Ovary (tissue), 9 donors: ENCODE results near the gene TMEM167A. TPM values are rescaled to one million over a fixed set of nuclear protein-coding genes. Genes with fewer than 3 reads are reported as not detected.
"Not testable (repeated sequence)": the region's sequence is repeated elsewhere in the genome, so short reads cannot be mapped to it uniquely, and the experiment has no call there.

ENCODE experiments used
- DNase-seq, 5 donors: peaks; one replicate each; pipeline ENCODE4 v3.0.0-alpha.2; 2019 to 2020
- H3K27ac ChIP-seq, 2 donors: fragments of 200-600 bp; one replicate each; pipeline versions ENCODE4 v1.5.1 to v1.8.0; 2019 to 2022
- H3K27me3 ChIP-seq: fragments of 200-600 bp; one replicate; pipeline ENCODE4 v1.8.0; 2022
- H3K36me3 ChIP-seq: fragments of 200-600 bp; sonication (generic); one replicate; pipeline ENCODE4 v1.5.1; 2019
- H3K4me1 ChIP-seq: one replicate; pipeline ENCODE4 v1.8.1; 2013; ENCODE audit warnings: mild to moderate bottlenecking, moderate library complexity; ENCODE audit not compliant: insufficient read depth
- H3K4me3 ChIP-seq: fragments of 200-600 bp; sonication (generic); one replicate; pipeline ENCODE4 v1.5.1; 2017
- H3K9me3 ChIP-seq, 2 donors: fragments of 200-600 bp in 1 of 2; sonication (generic) in 1 of 2; one replicate each; pipeline versions ENCODE4 v1.5.1 to v1.8.1; 2013 to 2019; ENCODE audit warnings: mild to moderate bottlenecking in 1 of 2, moderate library complexity in 1 of 2
- EP300 ChIP-seq: sonication (generic); formaldehyde crosslinking; IDR thresholded peaks from one replicate; pipeline ENCODE4 v1.6.1; 2017; ENCODE audit warnings: antibody characterized with exemption
- POLR2A ChIP-seq: fragments of 450-650 bp; IDR thresholded peaks from one replicate; pipeline ENCODE4 v1.6.1; 2017; ENCODE audit warnings: antibody characterized with exemption, mild to moderate bottlenecking, moderate library complexity
- WGBS, 3 donors: extraction: QIAGEN DNeasy Blood & Tissue Kit in 1 of 3; methylation state at CpG; one replicate each; pipeline versions ENCODE4 v1.1.5 to v1.1.7; 2013 to 2017; 5-methylcytosine and 5-hydroxymethylcytosine counted together
- intact Hi-C, 4 donors: fragments of 100-400 bp; cut with DNase I; formaldehyde crosslinking; loops; one replicate each; pipeline versions ENCODE4 v1.11.0 to v1.15.1; 2022 to 2023
- polyA plus RNA-seq, 2 donors: library from polyadenylated mRNA; stranded (reverse); fragments of 200-250 nt in 1 of 2; fragments of 350-450 nt in 1 of 2; fragmentation: Illumina TruSeq in 1 of 2; extraction: RNeasy Lipid Tissue Mini Kit (QIAGEN cat#74804) in 1 of 2; gene quantifications; one replicate each; pipeline ENCODE4 v1.2.3, GENCODE V29; 2013 to 2014
- total RNA-seq, 7 donors: library from RNA; depleted of rRNA in 2 of 7; stranded (reverse); fragments of >200 nt in 2 of 7; fragmentation: NEBNext Ultra II Directional in 3 of 7; extraction: Animal tissue kit (Norgen Biotek cat#: 25700) in 3 of 7; gene quantifications; one replicate each; pipeline versions ENCODE4 v1.1.0 to v1.2.4, GENCODE V29; 2016 to 2023
- TF ChIP-seq, protein P1 (sequence below), 3 donors: fragments of 450-650 bp in 2 of 3; fragments of 200-600 bp in 1 of 3; IDR thresholded peaks; one replicate each; pipeline versions ENCODE4 v1.5.1 to v1.8.0; 2016 to 2022; ENCODE audit warnings: antibody characterized with exemption in 3 of 3, mild to moderate bottlenecking in 1 of 3
- donor health status: DM: no; HTN: no; CAD: no; lungs with moderate emphysema.
- donor health status: DM: no; HTN: no; CAD: no.
- donor health status: Bipolar disorder and iron deficiency.
- donor health status: DM: yes; HTN: yes; CAD: no.
- donor health status: DM: no; HTN: no; CAD: no.
- donor health status: DM: yes; HTN: yes; CAD: no.

Gene TMEM167A
- total and polyA plus RNA-seq, 9 donors, result 17.8 to 49.2 (median 30.5) TPM

DNA sequence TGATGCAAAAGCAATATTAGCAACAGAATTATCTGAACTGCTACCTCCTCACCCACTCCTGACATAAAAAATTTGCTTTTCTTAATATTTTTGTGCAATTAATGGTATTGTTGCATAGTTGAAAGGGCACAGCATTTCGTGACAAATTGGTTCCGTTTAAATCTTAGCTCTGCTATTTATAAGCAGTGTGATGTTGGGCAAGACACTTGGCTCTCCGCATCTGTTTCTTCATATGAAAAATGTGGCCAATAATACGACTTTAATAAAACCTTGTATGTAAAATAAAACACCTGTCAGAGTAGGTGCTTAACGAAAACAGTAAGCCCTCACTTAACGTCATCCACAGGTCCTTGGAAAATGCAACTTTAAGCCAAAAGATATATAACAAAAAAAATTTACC is 4.2 kb downstream of the TMEM167A start:
- 40 to 53% (median 51%) methylated on average over 6 of the region's 6 CpGs for WGBS, 3 donors
- Histone ChIP-seq H3K4me3 (no peak overlapping the region), H3K27me3 (no peaks in the 10 kb centered on the region), H3K27ac (no peak overlapping the region), H3K36me3 (no peaks in the 10 kb centered on the region), H3K4me1 (peaks cover 3% of the 10 kb centered on the region), H3K9me3 (no peaks in the 10 kb centered on the region)
- no peak for DNase-seq
- TF ChIP-seq, protein P1, sequence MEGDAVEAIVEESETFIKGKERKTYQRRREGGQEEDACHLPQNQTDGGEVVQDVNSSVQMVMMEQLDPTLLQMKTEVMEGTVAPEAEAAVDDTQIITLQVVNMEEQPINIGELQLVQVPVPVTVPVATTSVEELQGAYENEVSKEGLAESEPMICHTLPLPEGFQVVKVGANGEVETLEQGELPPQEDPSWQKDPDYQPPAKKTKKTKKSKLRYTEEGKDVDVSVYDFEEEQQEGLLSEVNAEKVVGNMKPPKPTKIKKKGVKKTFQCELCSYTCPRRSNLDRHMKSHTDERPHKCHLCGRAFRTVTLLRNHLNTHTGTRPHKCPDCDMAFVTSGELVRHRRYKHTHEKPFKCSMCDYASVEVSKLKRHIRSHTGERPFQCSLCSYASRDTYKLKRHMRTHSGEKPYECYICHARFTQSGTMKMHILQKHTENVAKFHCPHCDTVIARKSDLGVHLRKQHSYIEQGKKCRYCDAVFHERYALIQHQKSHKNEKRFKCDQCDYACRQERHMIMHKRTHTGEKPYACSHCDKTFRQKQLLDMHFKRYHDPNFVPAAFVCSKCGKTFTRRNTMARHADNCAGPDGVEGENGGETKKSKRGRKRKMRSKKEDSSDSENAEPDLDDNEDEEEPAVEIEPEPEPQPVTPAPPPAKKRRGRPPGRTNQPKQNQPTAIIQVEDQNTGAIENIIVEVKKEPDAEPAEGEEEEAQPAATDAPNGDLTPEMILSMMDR (IDR thresholded peaks at IDR 0.05), result no peak
- TF ChIP-seq POLR2A (no peak), EP300 (no peak)
- intact Hi-C loops, result no loop called here

GRCh38 chr5:83071286-83072051 is 5.7 kb downstream of the TMEM167A start:
- Histone ChIP-seq H3K27ac (no peak overlapping the region), H3K4me1 (peaks cover 2% of the 10 kb centered on the region), H3K27me3 (no peaks in the 10 kb centered on the region), H3K4me3 (no peak overlapping the region), H3K36me3 (no peaks in the 10 kb centered on the region), H3K9me3 (no peaks in the 10 kb centered on the region)
- no peak for DNase-seq
- intact Hi-C loops, result no loop called here
- TF ChIP-seq, protein P1 (IDR thresholded peaks at IDR 0.05), result no peak
- no peak for TF ChIP-seq EP300
- TF ChIP-seq POLR2A, result no peak
- WGBS, 3 donors, result 82 to 88% (median 85%) methylated on average over 2 of the region's 2 CpGs

GRCh38 chr5:83069096-83069799 is 7.9 kb downstream of the TMEM167A start:
- H3K4me1 ChIP-seq, result no peaks in the 10 kb centered on the region
- intact Hi-C loops, result no loop called here
- H3K4me3 ChIP-seq, result no peak overlapping the region
- no peak for DNase-seq
- no peaks in the 10 kb centered on the region for H3K27me3 ChIP-seq
- no peaks in the 10 kb centered on the region for H3K36me3 ChIP-seq
- H3K9me3 ChIP-seq, result no peaks in the 10 kb centered on the region
- TF ChIP-seq, protein P1 (IDR thresholded peaks at IDR 0.05), result no peak
- TF ChIP-seq EP300 (no peak), POLR2A (no peak)
- 79 to 88% (median 86%) methylated on average over 2 of the region's 2 CpGs for WGBS, 3 donors
- no peak overlapping the region for H3K27ac ChIP-seq

GRCh38 chr5:83067377-83067776 is 9.8 kb downstream of the TMEM167A start:
- H3K36me3 ChIP-seq, intact Hi-C loops, H3K27me3 ChIP-seq, H3K4me3 ChIP-seq, DNase-seq, H3K27ac ChIP-seq, H3K4me1 ChIP-seq, H3K9me3 ChIP-seq: not testable (repeated sequence)
- WGBS, 3 donors, result 96 to 98% (median 98%) methylated on average over 4 of the region's 4 CpGs

DNA sequence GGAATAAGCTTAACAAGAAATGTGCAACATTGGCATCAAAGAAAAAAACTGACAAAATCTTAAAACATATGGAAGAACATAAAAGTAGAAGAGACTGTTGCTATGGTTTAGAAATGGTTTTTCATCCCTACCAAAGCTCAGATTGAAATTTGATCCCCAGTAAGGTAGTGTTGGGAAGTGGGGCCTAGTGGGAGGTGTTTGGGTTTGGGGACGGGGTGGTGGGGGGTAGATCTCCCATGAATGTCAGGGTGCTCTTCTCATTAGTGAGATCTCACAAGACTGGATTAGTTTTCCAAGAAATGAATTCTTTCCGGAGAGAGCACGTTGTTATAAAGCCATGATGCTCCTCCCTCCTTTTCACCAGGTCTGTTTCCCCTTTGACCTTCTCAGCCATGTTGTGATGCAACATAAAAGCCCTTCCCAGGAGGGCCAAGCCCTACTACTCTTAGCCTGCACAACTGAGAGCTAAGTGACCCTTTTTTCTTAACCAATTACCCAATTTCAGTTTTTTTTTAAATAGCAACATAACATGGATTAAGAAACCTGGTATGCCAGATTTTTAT is 10.6 kb downstream of the TMEM167A start:
- Histone ChIP-seq H3K27me3 (no peaks in the 10 kb centered on the region), H3K4me1 (no peaks in the 10 kb centered on the region), H3K27ac (no peak overlapping the region), H3K4me3 (no peak overlapping the region), H3K36me3 (no peaks in the 10 kb centered on the region), H3K9me3 (no peaks in the 10 kb centered on the region)
- TF ChIP-seq EP300 (no peak), POLR2A (no peak)
- TF ChIP-seq, protein P1 (IDR thresholded peaks at IDR 0.05), result no peak
- no peak for DNase-seq
- intact Hi-C loops, result no loop called here
- WGBS, 3 donors, result 97 to 98% (median 98%) methylated on average over 3 of the region's 3 CpGs
